ENCODE measurements around the gene GALNT2. TPM values are rescaled to one million over a fixed set of nuclear protein-coding genes. Genes with fewer than 3 reads are reported as not detected.

GALNT2 gene
- total RNA-seq, 1 donor from 2014 or later, result 66.8 TPM

DNA sequence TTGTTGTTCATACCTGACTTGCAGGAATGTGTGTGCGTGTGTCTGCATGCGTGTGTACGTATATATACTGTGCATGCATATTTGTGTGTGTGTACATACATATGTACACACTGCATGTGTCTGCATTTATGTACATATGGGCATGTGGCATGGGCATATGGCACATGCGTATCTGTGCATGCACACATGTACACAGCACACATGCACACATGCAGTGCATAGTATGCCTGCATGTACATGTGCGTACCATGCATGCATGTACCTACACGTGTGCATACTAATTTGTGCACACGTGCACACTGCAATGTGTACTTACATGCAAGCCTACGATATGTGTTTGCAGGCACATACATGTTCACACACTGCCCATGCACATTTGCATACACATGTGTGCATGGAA lies 43.9 kb downstream of the GALNT2 start:
- no peak for DNase-seq (ENCODE audit: low read depth)

GRCh38 chr1:230112131-230112701 lies 45.2 kb downstream of the GALNT2 start:
- no peak for DNase-seq (ENCODE audit: low read depth)

DNA sequence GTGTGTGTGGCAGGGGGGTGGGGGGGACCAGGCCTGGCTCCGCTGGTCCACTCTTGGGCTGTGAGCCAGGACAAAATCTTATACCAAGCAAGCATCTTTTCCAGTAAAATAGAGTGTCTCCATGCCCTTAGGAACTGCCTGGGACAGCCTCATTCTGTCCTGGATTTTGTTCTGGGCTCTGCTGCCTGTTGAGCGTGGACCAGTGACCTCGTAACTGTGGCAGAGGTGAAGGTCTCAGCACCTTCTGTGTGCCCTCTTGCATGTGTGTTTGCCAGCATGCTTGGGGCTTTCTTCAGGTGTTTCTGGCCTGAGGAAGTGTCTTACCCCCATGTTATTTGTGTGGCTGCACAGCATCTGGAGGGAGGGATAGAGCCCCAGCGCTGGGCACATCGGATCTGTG lies 45.7 kb downstream of the GALNT2 start:
- DNase-seq (ENCODE audit: low read depth), result no peak

GRCh38 chr1:230113235-230113592 lies 46.2 kb downstream of the GALNT2 start:
- DNase-seq (ENCODE audit: low read depth), result no peak

- DNase-seq (ENCODE audit: low read depth), result peak; percentile 77
Observed at GRCh38 chr1:230113593-230114236, 46.7 kb downstream of the GALNT2 start.

DNA sequence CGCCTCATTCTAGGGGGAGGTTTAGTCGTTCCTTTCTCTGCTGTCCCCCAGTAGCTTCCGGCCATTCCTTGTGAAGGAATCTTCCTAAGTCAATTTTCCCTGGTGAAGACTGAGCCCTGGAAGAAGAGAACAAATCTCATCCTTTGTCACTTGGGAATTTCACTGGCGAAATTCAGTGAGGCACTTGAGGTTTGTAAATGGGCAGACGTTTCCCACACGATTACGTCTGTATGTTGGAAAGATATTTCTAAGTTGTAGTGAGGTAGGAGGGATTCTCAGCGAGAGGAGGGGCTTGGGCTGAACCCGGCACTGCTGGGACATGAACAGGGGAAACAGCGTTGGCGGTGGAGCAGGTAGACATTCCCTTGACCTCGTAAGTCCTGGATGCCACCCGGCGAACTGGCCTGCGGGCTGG lies 47.2 kb downstream of the GALNT2 start:
- no peak for DNase-seq (ENCODE audit: low read depth)

- DNase-seq (ENCODE audit: low read depth), result no peak
Observed at GRCh38 chr1:230117694-230118093, 50.7 kb downstream of the GALNT2 start.

- DNase-seq (ENCODE audit: low read depth), result no peak
Observed at GRCh38 chr1:230119340-230119739, 52.3 kb downstream of the GALNT2 start.

DNA sequence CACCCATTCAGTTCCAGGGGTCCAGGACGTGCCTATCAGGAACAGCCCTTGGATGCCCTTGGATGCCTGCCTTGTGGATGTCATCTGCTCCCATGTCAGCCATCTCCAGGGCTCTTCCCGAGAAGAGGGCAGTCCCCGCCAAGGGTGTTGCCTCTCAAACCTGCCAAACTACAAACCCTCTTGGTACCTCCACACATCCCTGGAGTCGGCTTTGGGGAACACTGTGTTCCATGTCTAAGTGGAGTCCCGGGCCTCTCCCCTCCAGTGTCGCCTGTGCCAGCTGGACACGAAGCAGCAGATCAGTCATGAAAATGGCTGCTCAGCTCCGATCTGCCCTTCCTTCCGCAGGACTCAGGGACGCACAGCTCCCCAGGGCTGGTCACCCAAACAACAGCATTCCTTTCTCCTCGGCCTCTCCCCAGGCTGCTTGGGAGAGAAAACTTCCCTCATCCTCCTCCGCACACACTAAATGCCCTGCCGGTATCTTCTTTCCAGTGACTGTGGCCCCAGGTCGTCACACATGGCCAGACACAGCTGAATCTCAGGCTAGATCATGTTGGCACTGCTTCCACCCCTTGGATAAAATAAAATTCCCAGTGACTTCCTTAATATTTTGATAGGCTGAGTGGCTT lies 53.4 kb downstream of the GALNT2 start:
- no peak for DNase-seq (ENCODE audit: low read depth)

GRCh38 chr1:230120921-230121381 lies 53.9 kb downstream of the GALNT2 start:
- DNase-seq (ENCODE audit: low read depth), result no peak

- no peak for DNase-seq (ENCODE audit: low read depth)
Observed at GRCh38 chr1:230121950-230122349, 54.9 kb downstream of the GALNT2 start.

DNA sequence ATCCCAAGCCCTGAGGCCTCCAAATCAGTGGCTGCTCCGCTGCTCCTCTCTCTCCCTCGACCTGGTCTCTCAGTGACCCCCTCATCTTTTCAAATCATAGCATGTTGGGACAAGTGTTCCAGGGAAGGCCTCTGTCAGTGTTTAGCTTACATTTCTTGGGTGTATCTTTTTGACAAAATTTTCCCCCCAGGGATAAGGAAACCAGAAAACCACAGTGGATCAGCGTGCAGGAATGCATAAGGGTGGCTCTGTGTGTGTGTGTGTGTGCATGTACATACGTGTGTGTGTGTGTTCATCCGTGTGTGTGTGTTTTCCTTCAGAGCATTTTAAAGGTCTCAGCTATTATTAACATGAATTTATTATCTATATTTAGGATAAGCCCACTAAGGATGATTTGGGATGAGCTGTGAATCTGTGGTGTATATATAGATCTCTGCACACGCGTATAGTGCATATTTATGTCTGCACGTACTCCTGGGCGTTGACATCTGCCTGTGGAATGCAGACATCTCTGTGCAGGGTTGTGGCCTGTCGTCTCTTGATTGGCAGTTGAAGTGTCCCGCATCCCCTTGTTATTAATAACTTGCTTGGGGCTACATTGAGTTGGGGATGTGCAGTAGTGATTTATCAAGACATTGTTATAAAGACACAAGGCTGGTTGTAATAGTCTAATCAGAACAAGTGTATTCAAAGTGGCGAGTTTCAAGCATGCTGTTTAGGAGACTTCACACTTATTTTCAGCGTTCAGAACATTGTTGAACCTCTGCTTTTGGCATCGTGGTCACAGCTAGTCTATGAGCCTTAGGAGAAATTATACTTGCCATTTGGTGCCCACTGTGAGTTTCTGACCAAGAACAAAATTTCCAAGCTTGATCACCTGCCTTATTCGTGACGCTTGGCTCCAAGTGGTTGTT lies 55.6 kb downstream of the GALNT2 start:
- DNase-seq (ENCODE audit: low read depth), result no peak

- peak; percentile 53 for DNase-seq (ENCODE audit: low read depth)
Observed at GRCh38 chr1:230123280-230124185, 56.5 kb downstream of the GALNT2 start.

DNA sequence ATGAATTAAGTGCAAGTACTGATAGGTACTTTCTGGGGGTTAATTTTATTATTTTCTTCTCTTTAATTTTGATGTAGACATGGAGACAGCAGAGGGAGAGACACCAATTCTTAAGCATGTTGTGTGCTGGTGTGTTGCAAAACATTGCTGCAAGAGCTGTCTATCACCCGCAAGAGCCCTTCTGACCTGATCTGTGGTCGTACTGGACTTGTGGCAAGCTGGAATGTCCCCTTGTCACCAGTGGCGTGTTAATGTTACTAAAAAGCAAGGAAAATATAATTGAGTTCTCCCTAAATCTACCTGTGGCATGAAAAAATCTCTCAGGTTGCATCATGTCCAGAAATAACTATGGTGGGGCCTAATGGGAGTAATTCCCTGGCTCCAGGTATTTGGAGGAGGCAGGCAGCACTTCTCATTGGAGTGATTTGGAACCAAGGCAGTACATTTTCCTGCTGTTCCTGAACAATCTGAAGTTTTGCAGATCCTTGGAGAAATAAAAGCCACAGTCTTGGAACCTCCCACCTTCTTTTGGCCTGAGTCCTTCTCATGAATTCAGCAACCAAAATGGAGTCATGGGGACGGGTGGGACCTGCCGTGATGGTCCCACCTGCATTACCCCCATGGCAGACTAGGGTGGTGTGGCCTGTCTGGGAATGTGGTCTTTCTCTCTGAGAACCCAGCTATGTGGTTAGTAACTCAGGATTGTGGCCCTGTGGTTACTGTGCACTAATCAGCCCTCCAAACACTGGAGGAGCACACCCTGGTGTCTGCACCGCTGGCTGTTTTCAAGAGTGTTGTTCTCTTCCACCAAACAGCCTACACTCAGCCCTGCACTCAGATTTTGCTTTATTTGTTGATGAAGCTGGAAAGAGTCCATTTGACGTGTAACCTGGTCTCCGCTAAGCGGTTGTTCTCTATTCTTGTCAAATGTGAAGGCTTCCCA lies 57.4 kb downstream of the GALNT2 start:
- peak; percentile 63 for DNase-seq (ENCODE audit: low read depth)

DNA sequence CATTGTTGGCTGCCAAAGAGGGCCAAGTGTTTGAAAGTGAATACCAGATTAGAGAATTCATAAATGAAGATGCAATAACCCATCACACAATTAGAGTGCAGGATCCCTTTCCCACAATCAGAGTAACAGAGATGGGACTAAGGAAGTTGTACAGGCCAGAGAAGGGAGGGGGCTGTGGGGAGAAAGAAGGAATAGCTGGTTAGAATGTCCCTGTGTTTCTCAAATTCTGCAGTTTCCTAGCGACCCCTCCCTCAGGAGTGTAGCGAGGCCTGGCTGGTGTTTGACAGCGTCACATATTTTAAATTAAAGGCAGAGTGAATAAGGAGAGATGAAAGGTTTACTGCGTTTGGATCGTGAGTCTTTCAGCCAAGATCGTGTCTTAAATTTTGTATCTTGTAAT lies 58.1 kb downstream of the GALNT2 start:
- no peak for DNase-seq (ENCODE audit: low read depth)

GRCh38 chr1:230125640-230126528 lies 58.8 kb downstream of the GALNT2 start:
- DNase-seq (ENCODE audit: low read depth), result no peak

- DNase-seq (ENCODE audit: low read depth), result no peak
Observed at GRCh38 chr1:230126529-230127104, 59.6 kb downstream of the GALNT2 start.
